Activated CD4-positive, alpha-beta memory T cell treated with anti-CD3 and anti-CD28 coated beads, Interleukin-2, amount 10 ng/mL, durations not matched to agents 7 days and 5 days (primary cell): ENCODE results near the gene MEF2A. TPM values are rescaled to one million over a fixed set of nuclear protein-coding genes. Genes with fewer than 3 reads are reported as not detected.
"Not testable (repeated sequence)": the region's sequence is repeated elsewhere in the genome, so short reads cannot be mapped to it uniquely, and the experiment has no call there.

Source experiments
- CTCF ChIA-PET: fragments of 350-600 bp; sonication (Branson Sonifier 250); formaldehyde crosslinking; loops from one replicate; lab custom pipeline; 2021; ENCODE audit warnings: antibody characterized with exemption, inconsistent platforms; lab: Charles Lee
- POLR2A ChIA-PET: fragments of 350-600 bp; sonication (Branson Sonifier 250); formaldehyde crosslinking; loops from one replicate; lab custom pipeline; 2021; ENCODE audit warnings: antibody characterized with exemption; lab: Charles Lee
- DNase-seq: peaks from one replicate; pipeline ENCODE4 v3.0.0-alpha.2; 2020
- H3K27ac Mint-ChIP-seq: one replicate; pipeline ENCODE4 v1.8.0; 2021; ENCODE audit warnings: mild to moderate bottlenecking, mixed read lengths
- H3K27me3 Mint-ChIP-seq: one replicate; pipeline ENCODE4 v1.8.0; 2021; ENCODE audit warnings: mixed read lengths
- H3K36me3 Mint-ChIP-seq: one replicate; pipeline ENCODE4 v1.8.0; 2021; ENCODE audit warnings: low read depth, mixed read lengths
- H3K4me1 Mint-ChIP-seq: one replicate; pipeline ENCODE4 v1.8.0; 2021; ENCODE audit warnings: mixed read lengths
- H3K4me3 Mint-ChIP-seq: one replicate; pipeline ENCODE4 v1.8.0; 2021; ENCODE audit warnings: mild to moderate bottlenecking, mixed read lengths
- H3K9me3 Mint-ChIP-seq: one replicate; pipeline ENCODE4 v1.8.0; 2021; ENCODE audit warnings: mixed read lengths
- total RNA-seq, 2 experiments: library from RNA; stranded (reverse); gene quantifications; one replicate each; pipeline ENCODE4 v1.2.3, GENCODE V29; 2021

MEF2A gene
- total RNA-seq, 2 experiments from 2014 or later = 24.6 to 24.8 TPM

DNA sequence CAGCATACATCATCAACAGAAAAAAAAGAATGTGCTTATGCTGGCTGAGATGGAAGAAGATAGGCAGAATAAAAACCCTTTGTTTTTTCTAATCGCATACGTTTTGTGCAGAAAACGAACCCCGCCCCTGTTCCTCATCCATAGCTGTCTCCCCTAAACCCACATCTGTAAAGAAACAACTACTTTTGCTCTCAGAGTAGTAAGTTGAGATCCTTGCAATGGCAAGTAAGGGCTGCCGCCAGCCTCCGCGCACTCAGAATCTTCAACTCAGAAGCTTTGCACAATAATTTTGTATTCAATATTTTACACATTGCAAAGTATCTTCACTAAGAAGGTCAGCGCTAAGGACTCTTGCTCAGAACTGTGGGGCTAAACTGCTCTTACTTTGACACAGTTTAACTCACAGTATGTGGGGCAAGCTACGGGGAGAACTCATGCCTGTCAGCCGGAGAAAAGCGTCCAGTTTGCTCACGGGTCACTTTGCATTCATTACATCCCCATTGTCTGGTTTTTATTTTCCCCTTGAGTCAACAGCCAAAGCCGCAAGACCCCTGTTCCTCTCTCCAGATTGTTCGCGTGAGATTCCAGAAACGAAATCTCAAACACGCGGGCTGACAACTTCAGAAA is 166.5 kb downstream of the MEF2A start:
- Mint-ChIP-seq H3K27me3 (no peaks in the 10 kb centered on the region), H3K36me3 (peaks cover 21% of the 10 kb centered on the region), H3K4me1 (peaks cover 20% of the 10 kb centered on the region), H3K4me3 (peak overlapping the region; percentile 73), H3K27ac (peak overlapping the region; percentile 38), H3K9me3 (no peaks in the 10 kb centered on the region)
- ChIA-PET POLR2A (interaction anchor here (1.1 to 2.8 kb wide), 11 partner anchors 10 to 866 kb away, joined by 3 to 24 read pairs (median 7); partner anchors contain the start of gene LRRC28), CTCF (interaction anchor here (1.4 to 4.2 kb wide), 7 partner anchors 8 to 627 kb away, joined by 3 to 28 read pairs (median 5); partner anchors contain the start of gene SYNM)
- DNase-seq = no peak

DNA sequence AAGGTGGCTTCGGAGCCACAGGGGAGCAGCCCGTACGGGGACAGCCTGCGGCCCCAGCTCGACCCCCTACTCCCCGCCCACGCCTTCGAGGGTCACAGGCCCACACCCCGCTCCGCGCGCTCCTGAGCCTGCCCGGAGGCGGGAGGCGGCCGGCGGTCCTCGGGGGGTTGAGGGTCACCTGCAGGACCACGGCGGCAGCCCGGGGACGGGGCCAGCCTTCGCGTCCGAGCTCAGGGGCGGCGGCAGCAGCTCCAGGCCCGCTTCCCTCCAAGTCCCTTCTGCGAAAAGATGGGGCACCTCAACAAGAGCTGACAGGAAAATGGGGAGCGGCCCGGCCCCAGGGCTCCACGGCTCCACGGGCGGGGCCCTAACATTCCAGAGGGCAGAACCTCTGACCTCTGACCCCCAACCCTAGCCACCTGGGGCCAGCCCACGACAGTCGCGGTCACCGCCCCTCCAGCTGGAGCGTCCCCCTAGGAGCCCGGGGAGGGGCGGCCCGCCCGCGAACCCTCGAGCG is 167.0 kb downstream of the MEF2A start:
- peak overlapping the region; percentile 73 for H3K4me3 Mint-ChIP-seq
- peak overlapping the region; percentile 38 for H3K27ac Mint-ChIP-seq
- ChIA-PET POLR2A (interaction anchor here (0.6 to 2.8 kb wide), 15 partner anchors 12 to 866 kb away, joined by 3 to 24 read pairs (median 7); partner anchors contain the start of genes LRRC28 and MEF2A), CTCF (interaction anchor here (1.0 to 4.2 kb wide), 10 partner anchors 8 to 627 kb away, joined by 3 to 28 read pairs (median 4); partner anchors contain the start of gene SYNM)
- no peaks in the 10 kb centered on the region for H3K9me3 Mint-ChIP-seq
- peaks cover 19% of the 10 kb centered on the region for H3K36me3 Mint-ChIP-seq
- no peaks in the 10 kb centered on the region for H3K27me3 Mint-ChIP-seq
- peaks cover 22% of the 10 kb centered on the region for H3K4me1 Mint-ChIP-seq
- no peak for DNase-seq

DNA sequence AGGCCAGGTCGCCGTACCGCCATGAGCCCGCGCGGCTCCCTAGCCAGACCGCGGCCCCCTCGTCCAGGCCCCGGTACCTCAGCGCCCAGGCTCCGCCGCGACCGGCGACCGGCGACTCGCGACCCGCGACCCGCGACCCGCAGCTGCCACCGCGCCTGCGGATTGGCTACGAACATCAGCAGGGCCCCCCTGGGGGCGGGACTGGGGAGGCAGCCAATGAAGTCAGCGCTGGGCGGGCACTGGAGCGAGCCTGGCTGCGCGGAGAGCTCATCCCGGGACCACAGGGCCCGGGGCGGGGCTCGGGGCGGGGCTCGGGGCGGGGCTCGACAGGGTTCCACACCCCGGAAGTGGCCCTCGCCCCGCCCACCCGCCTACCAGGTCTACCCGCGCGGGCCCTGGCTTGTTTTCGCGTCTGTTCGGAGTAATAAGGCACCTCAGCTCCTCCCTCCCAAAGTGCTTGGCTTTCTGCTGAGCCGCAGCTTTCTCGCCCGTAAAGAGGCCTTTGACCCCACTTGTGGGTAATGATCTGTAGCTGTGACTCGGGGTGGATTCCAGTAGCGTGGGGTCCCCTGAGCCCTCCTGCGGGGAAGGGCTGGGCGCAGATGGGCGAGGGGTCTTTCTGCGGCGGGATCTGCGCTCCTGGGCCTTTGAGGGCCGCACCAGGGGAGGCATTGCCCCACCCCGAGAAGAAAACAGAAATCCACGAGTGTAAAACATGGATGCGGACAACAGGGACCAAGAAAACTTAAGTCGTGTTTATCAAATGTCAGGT is 167.7 kb downstream of the MEF2A start, which contains the start of gene LYSMD4:
Gene LYSMD4, minus strand, starts transcription at position 170 of the 772 bp plus-strand sequence. CDS start 1,438 bp downstream, outside the sequence.
- POLR2A ChIA-PET = interaction anchor here (0.6 to 2.8 kb wide), 22 partner anchors 10 to 867 kb away, joined by 3 to 24 read pairs (median 5); partner anchors contain the start of genes LRRC28 and MEF2A
- Mint-ChIP-seq H3K4me1 (peaks cover 22% of the 10 kb centered on the region), H3K27me3 (no peaks in the 10 kb centered on the region), H3K4me3 (peak within 1 kb of the TSS; percentile 73), H3K36me3 (peaks cover 15% of the 10 kb centered on the region), H3K9me3 (no peaks in the 10 kb centered on the region), H3K27ac (peak within 1 kb of the TSS; percentile 85)
- peak; percentile 99 for DNase-seq
- CTCF ChIA-PET = interaction anchor here (1.0 to 4.2 kb wide), 10 partner anchors 9 to 628 kb away, joined by 3 to 28 read pairs (median 4); partner anchors contain the start of gene SYNM

DNA sequence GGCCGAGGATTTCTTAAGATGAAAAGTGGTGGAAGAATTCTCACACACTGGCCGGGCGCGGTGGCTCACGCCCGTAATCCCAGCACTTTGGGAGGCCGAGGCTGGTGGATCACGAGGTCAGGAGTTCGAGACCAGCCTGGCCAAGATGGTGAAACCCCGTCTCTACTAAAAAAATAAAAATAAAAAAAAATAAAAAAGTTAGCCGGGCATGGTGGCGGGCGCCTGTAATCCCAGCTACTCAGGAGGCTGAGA is 168.2 kb downstream of the MEF2A start:
- not testable (repeated sequence) for H3K9me3 Mint-ChIP-seq, DNase-seq, H3K27me3 Mint-ChIP-seq
- H3K27ac Mint-ChIP-seq = peak overlapping the region; percentile 85
- ChIA-PET POLR2A (interaction anchor here (0.7 to 2.8 kb wide), 8 partner anchors 10 to 483 kb away, joined by 3 to 24 read pairs (median 10); partner anchors contain the start of gene LRRC28), CTCF (interaction anchor here (1.0 to 4.2 kb wide), 7 partner anchors 22 to 629 kb away, joined by 3 to 28 read pairs (median 9); partner anchors contain the start of gene SYNM)
- H3K36me3 Mint-ChIP-seq = peaks cover 12% of the 10 kb centered on the region
- peak overlapping the region; percentile 72 for H3K4me3 Mint-ChIP-seq
- H3K4me1 Mint-ChIP-seq = peaks cover 22% of the 10 kb centered on the region

DNA sequence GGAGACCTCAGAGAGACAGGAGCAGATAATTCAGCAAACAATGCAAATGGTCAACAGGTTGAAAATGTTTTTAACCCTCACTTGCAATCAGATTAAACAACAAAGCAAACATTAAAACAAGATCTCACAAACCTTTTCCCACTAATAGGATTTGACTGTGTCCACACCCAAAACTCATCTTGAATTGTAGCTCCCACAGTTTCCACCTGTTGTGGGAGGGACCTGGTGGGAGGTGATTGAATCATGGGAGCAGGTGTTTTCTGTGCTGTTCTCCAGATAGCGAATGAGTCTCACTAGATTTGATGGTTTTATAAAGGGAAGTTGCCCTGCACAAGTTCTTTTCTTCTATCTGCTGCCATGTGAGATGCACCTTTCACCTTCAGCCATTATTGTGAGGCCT is 168.8 kb downstream of the MEF2A start:
- Mint-ChIP-seq H3K36me3 (peaks cover 10% of the 10 kb centered on the region), H3K4me1 (peaks cover 22% of the 10 kb centered on the region), H3K4me3 (no peak overlapping the region), H3K9me3 (no peaks in the 10 kb centered on the region), H3K27ac (no peak overlapping the region), H3K27me3 (no peaks in the 10 kb centered on the region)
- ChIA-PET CTCF (interaction anchor here (2.0 to 4.2 kb wide), 3 partner anchors 22 to 629 kb away, joined by 5 to 28 read pairs (median 24); partner anchors contain the start of gene SYNM), POLR2A (interaction anchor here (2.7 to 2.8 kb wide), 2 partner anchors 27 to 30 kb away, joined by 18 to 24 read pairs; no protein-coding TSS in a partner anchor)
- DNase-seq = no peak

DNA sequence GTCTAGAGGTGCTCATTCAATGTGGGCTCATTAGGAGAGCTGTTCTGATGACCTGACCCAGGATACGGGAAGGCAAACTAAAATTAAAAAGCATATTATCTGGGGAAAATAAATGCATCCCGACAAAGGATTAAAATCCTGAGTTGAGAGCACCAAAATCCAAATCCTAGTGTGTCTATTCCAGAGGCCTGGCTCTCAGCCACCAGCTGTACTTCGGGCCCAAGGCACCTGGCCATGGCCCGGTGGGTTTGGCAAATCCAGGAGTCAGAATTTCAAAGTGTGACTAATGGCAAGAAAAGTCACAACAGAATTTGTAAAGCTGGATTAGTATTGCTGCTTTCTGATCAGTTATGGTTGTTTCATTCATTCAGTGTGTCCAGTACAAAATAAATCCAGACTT is 170.1 kb downstream of the MEF2A start:
- CTCF ChIA-PET = interaction anchor here (1.4 to 4.2 kb wide), 2 partner anchors 20 to 32 kb away, joined by 3 to 24 read pairs; no protein-coding TSS in a partner anchor
- H3K4me1 Mint-ChIP-seq = peaks cover 22% of the 10 kb centered on the region
- H3K9me3 Mint-ChIP-seq = no peaks in the 10 kb centered on the region
- POLR2A ChIA-PET = no interaction called here
- H3K27me3 Mint-ChIP-seq = no peaks in the 10 kb centered on the region
- H3K27ac Mint-ChIP-seq = no peak overlapping the region
- DNase-seq = no peak
- no peak overlapping the region for H3K4me3 Mint-ChIP-seq
- peaks cover 5% of the 10 kb centered on the region for H3K36me3 Mint-ChIP-seq

DNA sequence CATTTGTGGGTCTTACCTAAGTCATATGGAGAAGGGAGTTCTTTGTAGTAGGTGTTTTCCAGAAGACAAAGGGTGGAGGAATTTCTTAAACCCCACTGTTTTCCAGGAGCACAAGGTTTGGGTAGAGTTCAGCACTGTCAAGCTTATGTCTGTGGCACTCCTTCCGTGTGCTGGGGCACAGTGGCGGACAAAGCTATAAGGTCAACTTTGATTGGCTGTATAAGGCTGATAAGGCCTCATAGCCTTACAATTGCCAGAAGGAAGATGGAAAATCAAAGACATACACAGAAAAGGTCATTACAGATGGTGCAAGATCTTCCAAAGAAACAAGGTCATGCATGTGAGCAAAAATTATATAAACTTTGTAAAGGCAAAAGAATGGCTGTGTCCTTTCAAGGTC is 170.9 kb downstream of the MEF2A start:
- no peaks in the 10 kb centered on the region for H3K27me3 Mint-ChIP-seq
- peaks cover 18% of the 10 kb centered on the region for H3K4me1 Mint-ChIP-seq
- peaks cover 3% of the 10 kb centered on the region for H3K36me3 Mint-ChIP-seq
- H3K9me3 Mint-ChIP-seq = no peaks in the 10 kb centered on the region
- H3K4me3 Mint-ChIP-seq = no peak overlapping the region
- ChIA-PET POLR2A (no interaction called here), CTCF (interaction anchor here (1.4 to 4.2 kb wide), 2 partner anchors 19 to 33 kb away, joined by 3 to 24 read pairs; no protein-coding TSS in a partner anchor)
- H3K27ac Mint-ChIP-seq = no peak overlapping the region
- DNase-seq = no peak

DNA sequence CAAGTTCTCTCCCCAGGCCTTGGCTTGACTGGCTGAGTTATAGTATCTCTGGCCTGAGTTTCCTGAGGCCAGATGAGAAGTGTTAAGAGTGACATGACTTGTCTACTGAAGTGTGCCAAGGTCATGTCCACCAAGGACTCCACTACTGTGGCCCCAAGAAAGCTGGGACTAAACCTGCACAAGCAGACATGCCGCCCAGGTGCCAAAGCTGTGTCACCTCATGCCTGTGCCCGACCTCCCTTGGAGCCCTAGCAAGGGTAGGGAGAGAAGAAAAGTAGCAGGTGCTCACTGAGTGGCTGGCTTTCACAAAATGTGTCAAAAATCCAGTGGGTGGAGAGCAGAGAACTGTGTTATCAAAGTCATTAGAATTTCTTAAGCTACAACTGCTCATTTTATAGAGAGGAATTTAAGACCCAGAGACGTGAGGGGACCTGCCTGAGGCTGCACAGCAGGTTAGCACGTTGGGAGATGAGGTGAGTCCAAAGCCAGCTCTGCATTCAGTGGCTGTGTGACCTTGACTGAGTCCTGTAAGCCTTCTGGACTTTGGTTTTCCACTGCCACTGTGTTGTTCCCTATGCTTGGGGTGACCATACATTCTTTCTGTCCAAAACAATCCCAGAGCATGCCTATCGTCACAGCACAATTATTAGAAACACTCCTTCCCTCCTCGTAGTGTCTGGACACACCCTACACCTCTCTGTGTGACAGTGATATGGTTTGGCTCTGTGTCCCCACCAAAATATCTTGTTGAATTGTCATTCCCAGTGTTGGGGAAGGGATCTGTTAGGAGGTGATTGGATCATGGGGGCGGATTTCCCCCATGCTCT is 172.4 kb downstream of the MEF2A start:
- POLR2A ChIA-PET = no interaction called here
- CTCF ChIA-PET = no interaction called here

DNA sequence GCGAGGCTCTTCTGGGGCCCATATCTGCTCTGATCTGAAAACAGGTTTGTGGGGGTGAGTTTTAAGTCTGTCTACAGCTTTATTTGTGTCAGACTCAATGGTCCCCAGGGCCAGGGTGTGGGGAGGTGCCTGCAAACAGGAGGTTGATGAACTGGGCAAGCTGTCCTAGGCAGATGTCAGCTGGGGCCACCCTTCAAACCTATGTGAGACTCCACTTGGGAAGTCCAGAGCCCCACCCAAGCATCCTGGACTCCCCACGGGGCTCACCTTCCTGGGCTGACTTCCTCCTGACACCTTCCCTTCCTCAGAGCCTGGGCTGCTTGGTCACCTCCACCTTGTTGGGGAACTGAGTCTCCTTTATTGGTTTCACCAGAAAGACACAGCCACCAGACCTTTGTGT is 176.1 kb downstream of the MEF2A start:
- DNase-seq = no peak
- H3K4me3 Mint-ChIP-seq = no peak overlapping the region
- CTCF ChIA-PET = interaction anchor here (1.4 to 3.3 kb wide), 2 partner anchors 14 to 473 kb away, joined by 3 to 11 read pairs; no protein-coding TSS in a partner anchor
- no peaks in the 10 kb centered on the region for H3K9me3 Mint-ChIP-seq
- H3K27me3 Mint-ChIP-seq = peaks cover 2% of the 10 kb centered on the region
- H3K36me3 Mint-ChIP-seq = no peaks in the 10 kb centered on the region
- POLR2A ChIA-PET = interaction anchor here (1.5 kb wide), 1 partner anchor 10 kb away, joined by 4 read pairs; no protein-coding TSS in a partner anchor
- peaks cover 2% of the 10 kb centered on the region for H3K4me1 Mint-ChIP-seq
- H3K27ac Mint-ChIP-seq = no peak overlapping the region

More for the DNA sequence above, 172.4 kb downstream of the MEF2A start:
- Mint-ChIP-seq H3K4me3 (no peak overlapping the region), H3K36me3 (peaks cover 3% of the 10 kb centered on the region), H3K27ac (no peak overlapping the region), H3K4me1 (peaks cover 10% of the 10 kb centered on the region), H3K27me3 (no peaks in the 10 kb centered on the region), H3K9me3 (no peaks in the 10 kb centered on the region)
- no peak for DNase-seq

DNA sequence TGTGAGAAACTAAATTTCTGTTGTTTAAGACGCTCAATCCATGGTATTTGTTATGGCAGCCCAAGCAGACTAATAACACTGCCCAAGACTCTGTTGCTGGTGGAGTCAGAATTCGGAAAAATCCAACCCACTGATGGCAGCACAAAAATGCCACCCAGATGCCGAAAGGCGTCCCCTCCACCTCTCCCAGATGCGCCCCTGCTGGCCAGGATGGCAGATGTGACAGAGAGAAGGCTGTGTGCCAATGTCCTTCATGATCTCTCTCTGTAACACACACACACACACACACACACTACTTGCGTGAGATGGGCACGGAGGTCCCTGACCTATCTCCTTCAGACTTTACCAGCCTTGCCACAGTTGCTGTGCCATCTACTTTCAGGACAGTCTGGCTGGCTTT is 178.4 kb downstream of the MEF2A start:
- Mint-ChIP-seq H3K4me3 (no peak overlapping the region), H3K36me3 (no peaks in the 10 kb centered on the region), H3K9me3 (no peaks in the 10 kb centered on the region), H3K4me1 (no peaks in the 10 kb centered on the region), H3K27me3 (peaks cover 2% of the 10 kb centered on the region), H3K27ac (no peak overlapping the region)
- ChIA-PET POLR2A (no interaction called here), CTCF (no interaction called here)
- no peak for DNase-seq

DNA sequence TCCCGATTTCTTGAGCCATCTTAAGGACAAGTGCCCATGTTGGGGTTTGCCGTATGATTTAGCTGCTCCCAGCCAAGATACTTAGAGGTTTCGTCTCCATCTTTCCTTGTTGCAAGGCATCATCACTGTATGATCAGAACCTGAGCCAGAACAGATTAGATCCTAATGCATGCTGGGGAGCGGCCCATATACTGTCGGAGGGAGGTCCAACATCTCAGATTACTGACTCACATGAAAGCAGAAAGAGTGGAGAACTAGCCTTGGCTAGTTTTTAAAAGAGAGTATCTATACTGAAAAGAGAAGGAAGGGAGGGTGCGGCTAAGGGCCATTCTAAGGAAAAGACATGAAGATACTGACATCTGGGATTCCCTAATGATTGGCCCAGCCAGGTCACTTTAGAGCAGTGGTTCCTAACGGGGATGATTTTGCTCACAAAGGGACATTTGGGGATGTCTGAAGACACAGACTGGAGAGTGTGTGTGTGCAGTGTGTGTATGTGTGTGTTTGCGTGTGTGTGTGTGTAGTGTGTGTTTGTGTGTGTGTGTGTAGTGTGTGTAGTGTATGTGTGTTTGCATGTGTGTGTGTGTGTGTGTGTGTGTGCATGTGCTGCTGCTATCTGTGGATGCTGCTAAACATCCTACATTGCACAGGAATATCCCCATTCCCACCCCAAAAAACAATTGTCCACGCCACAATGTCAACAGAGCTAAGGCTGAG is 179.7 kb downstream of the MEF2A start:
- ChIA-PET POLR2A (no interaction called here), CTCF (interaction anchor here (2.0 kb wide), 1 partner anchor 472 kb away, joined by 4 read pairs; no protein-coding TSS in a partner anchor)
- H3K27me3 Mint-ChIP-seq = peaks cover 2% of the 10 kb centered on the region
- H3K4me3 Mint-ChIP-seq = no peak overlapping the region
- DNase-seq = no peak
- no peak overlapping the region for H3K27ac Mint-ChIP-seq
- H3K9me3 Mint-ChIP-seq = no peaks in the 10 kb centered on the region
- no peaks in the 10 kb centered on the region for H3K36me3 Mint-ChIP-seq
- H3K4me1 Mint-ChIP-seq = no peaks in the 10 kb centered on the region
